Putamen (tissue), 1 donor: ENCODE results near the gene SIGLEC6.

Experiments
- DNase-seq: peaks from one replicate; pipeline ENCODE4 v3.0.0-alpha.2; 2016; ENCODE audit warnings: low spot score

Gene SIGLEC6

DNA sequence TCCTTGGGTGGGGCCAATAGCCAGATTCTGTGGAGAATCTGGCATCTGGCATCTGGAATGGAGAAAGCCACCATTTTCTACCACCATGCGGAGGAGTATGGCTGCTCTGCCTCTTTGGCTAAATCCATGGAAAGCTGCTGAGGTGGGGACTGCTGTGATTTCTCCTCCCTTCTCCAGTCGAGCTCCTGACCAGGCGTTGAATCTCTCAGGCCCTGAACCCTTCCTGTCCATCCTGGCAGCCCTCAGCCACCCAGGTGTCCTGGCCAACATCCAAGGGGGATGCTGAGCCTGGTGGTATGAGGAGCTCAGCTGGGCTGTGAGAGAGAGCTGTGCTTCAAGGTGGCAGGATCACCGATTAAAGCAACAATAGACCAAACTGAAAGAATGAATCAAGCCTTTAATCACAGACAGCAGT lies 17.4 kb upstream of the SIGLEC6 start:
- no peak for DNase-seq

DNA sequence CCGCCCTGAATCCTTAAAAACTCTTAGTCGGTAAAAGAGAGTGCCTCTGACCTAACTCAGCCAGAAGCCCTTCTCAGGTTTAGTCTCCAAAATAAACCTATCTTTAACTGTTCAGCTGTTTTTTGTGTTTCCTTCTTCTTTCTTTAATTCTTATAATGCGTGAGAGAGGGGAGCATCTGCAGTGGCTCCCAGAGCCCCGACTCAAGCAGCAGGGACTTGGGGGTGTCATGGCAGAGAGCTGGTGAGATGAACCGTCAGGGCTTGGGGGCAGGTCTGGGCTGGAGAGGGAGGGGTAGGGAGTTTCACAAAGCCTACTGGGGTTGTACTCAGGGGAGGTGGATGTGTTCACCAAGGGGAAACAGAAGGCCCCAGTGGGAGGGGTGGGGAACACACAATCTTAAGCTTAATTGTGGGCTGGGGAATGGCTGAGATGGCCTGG lies 16.8 kb upstream of the SIGLEC6 start:
- DNase-seq: no peak

DNA sequence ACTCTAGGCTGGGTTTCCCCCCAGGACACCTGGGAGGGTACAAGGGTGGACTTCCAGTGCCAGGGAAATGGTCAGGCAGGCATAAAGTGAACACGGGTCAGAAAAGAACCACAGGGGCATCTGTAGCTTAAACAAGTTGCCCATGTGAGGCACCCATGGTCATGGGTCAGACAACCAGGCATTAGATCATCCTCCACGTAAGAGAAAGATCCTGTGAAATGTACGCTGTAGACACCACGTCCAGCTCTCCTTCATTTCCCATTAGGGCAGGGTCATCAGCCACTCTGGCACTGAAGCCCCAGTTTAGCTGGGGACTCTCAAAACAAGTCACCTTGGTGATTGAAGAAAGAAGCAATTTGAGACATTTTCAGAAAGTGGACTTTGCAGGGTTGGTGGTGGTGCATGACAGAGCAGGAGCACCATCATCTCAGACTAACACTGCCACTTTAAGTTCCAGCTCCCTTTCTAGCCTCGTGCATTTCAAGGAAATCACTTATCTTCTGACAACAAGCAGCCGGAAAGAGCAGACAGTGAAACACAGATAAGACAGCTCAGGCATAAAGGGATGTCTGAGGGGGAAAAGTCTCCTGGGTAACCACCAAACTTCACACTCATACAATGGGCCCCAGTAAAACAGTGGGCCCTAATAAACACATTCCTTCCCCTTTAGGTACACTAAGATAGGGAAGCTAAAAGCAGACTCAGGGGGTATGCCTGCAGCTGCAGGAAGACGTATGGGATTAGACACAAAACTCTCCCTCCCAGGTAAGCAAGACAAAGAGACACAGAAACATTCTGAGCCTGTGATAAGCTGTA lies 16.1 kb upstream of the SIGLEC6 start:
- no peak for DNase-seq

DNA sequence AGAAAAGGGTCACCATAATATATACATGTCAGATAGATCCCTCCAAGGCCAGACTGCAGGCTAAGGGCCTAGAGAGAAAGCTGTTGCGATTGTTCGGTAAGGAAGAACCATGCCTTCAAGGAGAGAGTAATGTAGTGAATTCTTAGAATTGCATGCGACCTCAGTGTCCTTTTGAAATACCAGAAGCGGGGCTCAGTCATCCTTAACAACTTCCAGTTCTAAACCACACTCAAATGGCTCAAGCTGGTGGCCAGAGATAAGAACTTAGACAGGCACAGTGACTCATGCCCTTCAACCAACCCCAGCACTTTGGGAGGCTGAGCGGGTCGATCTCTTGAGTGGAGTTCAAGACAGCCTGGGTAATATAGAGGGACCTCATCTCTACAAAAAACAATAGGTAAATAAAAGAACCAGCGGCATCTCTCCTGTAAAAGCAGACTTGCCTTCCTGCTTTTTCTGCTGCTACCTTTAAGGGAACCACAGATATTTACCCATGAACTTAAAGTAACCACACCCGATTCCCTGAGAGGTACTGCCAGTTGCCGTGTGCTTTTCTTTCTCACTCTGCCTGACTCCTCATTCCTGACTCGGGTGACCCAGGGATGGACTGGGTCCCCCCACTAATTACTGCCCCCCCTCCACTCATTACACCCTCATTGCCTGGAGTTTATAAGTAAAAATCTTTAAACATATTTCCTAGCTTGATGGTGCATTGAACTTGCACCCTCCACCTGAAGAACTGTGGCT lies 15.4 kb upstream of the SIGLEC6 start:
- no peak for DNase-seq

DNA sequence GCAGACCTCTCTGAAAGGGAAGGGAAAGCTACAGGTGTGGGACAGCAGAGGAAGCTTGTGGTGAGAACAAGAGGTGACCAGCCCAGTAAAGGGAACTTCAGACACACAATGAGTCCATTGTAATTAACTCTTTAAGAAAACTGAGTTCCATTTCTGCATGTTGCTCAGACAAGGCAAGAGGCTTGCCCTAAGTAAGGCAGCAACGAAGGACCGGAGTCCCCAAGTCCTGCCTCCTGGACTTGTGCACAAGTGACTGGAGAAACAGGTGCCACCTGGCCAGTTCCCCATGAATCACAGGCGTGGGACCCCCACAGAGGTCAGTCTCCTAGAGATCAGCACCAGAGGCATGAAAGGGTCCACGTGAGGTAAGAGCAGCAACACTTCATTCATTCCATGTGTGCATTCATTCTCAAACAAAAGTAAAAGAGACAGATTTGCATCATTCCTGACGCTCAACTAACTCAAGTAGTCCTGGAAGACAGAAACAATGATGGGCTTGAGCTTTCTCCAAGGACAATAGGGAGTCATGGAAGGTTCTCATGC lies 14.7 kb upstream of the SIGLEC6 start:
- DNase-seq: no peak

DNA sequence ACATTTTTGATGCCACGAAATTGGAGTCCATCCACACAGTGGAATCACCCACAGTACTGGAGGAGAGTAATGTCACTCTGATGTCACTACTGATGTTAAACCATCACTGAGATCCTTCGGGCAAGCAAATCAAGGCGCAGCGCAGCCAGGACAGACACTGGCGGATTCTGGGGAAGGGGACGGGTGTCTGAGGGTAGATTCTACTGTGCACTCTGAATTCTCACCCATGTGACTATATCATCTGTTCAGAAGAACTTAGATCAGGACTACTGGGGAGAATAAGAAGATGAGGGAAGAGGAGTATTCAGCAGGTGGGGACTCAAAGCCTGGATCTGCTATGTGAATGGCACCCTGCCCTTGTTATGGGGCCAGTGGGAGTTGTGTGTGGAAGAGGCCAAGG lies 12.6 kb upstream of the SIGLEC6 start:
- no peak for DNase-seq

DNA sequence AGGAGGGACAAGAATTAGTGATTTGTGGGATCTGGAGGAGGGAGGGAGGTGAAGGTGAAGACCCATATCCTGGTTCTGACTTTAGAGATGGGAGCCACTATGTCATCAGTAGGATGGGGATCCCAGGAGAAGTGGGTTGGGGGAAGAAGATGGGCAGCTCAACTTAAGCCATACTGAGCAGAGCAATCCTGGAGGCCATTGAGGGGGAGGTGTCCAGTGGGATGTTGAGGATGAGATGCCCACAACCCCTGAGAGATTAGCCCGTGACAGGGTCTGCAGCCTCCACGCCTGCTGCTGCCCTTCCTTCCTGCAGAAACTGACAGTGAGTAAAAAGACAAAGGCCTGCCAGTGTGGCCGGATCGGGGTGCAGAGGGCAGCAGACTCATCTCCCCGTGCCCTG lies 11.2 kb upstream of the SIGLEC6 start:
- DNase-seq: no peak

DNA sequence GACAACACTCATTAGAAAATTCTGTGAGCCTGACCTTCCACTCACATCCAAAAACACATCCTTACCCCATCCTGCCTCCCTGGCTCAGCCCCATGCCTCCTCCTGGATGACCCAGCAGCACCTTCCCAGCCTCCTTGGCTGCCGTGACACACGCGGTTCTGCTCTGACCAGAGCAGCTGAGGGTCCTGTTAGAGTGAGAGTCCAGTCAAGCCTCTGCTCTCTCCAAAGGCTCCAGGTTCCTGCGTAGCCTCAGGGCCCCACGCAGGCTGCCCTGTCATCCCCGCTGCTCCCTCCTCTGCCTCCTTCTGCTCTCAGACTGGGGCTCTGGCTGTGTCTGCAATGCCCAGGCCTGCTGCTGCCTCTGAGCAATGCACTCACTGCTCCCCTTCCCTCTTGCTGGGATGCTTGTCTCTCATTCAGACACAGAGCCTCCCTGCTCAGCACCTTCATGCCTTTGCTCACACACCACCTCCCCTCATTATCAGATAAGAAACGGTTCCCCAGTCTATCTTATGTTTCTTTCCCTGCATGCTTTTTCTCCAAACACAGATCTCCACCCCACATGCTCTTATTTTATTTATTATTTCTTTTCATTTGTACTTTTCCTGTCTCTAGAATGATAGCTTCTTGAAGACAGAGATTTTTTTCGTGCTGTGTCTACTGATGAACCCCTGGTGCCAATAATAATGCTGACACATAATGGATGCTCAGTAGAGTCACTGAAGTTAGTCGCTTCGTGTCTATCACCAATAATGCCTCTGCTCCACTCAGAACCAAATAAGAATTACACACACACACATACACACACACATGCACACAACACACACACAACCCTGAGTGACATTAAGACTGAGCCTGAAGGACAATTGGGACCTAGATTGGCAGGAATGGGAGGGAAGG lies 10.2 kb upstream of the SIGLEC6 start:
- no peak for DNase-seq

DNA sequence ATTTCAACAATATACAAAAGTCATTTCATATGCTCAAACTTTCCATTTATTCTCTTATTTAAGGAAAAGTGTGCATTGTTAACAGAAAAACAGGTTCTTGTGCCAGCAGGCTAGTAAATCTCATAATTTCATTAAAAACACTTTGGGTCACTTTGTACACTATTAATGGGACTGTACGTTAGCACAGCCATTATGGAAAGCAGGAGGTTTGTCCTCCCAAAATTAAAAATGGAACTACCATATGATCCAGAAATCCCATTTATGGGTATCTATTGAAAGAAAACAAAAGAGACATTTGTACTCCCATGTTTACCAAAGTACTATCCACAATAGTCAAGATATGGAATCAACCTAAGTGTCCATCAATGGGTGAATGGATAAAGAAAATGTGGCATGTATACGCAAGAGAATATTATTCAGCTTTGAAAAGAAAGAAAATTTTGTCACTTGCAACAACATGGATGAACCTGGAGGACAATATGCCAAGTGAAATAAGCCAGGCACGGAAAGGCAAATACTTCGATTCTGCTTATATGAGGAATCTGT lies 8.4 kb upstream of the SIGLEC6 start:
- no peak for DNase-seq

DNA sequence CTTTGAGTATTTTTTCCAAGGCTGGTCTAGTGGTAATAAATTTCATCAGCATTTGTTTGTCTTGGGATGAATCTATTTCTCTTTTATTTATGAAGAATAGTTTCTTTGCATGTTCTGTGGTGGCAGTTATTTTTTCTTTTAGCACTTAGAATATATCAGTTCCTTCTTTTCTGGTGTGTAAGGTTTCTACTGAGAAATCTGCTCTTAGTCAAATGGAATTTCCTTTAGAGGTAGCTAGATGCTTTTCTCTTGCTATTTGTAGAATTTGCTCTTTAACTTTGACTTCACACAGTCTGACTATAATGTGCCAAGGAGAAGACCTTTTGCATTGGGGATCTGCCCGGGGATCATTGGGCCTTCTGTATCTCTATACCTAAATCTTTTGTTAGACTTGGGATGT lies 4.1 kb upstream of the SIGLEC6 start:
- DNase-seq: no peak

DNA sequence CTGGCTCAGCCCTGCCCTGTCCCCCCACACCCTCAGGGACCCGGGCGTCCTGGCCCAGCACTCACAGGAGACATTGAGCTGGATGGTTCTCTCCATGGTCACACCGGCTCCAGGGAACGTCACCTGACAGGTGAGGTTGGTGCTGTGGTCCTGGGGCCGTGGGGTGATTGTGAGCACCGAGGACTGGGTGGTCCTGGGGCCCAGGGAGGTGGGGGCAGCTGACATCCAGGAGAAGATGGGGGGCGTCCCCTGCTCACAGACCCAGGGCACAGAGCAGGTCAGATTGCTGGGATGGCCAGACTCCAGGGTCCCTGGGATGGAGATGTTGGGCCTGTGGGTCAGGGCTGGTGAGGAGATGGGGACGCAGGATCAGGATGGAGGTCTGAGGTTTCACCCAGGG lies 854 bp downstream of the SIGLEC6 start:
- DNase-seq: no peak

DNA sequence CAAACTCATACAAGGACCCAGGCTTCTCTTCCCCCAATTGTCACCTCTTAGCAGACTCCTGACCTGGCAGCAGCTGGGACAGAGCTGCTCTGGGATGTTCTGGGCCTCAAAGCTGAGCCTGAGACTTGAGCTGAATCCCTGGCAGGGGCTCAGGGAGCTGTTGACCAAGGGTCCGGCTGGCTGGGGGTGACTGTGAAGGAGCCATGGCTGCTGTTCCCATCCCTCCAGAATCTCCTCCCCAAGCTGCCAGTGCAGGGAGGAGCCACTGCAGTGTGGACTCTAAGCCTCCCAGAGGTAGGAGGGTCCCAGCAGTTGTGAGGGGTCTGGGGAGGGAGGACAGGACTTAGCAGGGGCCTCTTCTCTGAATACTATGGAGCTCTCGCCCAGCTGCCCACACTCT lies 2.2 kb downstream of the SIGLEC6 start:
- no peak for DNase-seq

DNA sequence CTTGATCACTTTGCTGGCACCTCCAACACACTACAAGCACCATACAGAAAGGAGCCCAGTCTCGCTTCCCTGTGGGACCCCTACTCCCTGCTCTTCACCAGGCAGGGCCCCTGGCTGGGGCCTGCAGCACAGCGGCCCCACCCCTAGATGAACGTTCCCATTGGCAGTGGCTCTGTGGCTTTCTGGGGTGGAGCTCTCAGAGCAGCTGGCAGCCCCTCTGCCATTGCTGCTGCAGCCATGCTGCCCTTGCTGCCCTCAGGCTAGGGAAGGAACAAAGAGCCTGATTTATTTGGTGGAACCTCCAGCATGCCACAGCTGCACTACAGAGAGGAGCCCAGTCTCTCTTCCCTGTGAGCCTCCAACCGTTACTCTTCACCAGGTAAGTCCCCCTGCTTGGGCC lies 5.8 kb downstream of the SIGLEC6 start:
- no peak for DNase-seq

DNA sequence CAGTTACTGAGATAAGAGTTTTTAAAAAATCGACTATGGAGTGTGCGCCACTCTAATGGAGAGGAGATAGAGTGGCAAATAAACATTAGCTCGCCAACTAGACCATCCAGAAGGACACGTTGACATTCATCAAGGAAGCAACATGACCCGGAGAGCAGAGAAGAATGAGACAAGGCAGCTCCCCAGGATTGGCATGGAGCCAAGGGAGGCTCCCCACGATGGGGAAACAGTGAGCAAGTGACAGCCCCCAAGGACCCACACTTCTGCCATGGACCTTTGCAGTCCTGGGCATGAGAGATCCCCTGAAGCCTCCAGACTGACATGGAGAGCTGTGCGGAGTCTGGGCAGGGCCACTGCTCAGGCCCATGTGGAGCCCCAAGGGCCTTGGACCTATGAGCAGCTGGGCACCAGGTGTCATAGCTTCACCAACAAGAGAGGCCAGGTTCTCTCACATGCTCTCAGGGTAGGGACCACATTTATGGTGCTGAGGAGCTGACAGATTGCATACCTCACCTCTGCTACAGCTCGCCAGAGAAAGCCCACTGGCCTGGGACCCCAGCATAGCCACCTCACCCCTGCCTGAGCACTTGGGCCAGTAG lies 6.7 kb downstream of the SIGLEC6 start:
- no peak for DNase-seq

DNA sequence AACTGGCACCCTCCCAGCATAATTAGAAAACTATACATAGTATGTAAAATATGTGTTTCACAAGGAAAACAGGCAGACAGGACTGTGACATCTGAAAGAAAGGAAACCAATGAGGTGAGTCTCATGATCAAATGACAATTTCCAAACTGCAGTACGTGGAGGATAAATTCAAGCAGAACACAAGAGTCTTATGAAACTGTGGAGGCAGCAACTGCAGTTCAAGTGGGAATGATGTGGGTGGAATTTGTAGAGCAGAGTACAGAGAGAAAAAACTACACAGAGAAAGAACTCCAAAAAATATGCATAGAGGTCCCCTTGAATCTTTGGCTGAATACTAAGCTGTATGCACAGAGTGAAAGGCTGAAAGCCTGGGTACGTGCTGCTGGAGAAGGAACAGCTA lies 9.7 kb downstream of the SIGLEC6 start:
- DNase-seq: peak; percentile 78

DNA sequence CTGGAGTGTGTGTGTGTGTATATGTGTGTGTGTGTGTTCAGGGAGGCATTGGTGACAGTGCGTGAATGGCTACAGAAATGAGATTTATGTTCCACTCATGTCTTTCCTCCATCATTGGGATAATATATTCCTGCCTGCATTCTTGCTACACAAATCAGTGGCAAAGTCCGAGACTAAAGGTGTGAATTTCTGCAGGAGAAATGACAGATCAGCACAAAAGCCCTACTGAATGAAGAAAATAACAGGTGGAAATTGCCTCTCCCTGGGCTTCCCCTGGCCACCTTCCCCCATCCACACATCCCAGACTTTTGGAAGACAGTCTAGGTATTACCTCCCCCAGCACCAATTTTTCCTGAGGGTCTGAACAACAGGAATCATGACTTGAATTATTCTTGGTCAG lies 10.1 kb downstream of the SIGLEC6 start:
- DNase-seq: no peak

DNA sequence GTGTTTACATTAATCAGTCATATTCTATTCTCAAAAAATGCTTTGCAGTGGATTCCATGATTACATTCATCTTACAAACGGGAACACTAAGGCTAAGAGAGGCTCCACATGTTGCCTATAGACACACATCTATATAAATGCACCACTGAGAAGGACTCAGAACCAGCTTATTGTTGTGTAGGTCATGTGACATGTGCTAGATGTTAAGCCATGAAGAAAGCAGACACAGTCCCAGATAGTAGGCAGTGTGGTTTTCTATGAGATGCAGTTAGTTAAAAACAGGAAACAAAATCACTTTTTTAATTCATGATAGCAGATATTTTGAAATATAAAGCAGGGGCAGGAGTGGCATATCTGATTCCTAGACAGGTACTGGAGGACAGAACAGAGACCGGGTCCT lies 10.7 kb downstream of the SIGLEC6 start:
- DNase-seq: no peak

DNA sequence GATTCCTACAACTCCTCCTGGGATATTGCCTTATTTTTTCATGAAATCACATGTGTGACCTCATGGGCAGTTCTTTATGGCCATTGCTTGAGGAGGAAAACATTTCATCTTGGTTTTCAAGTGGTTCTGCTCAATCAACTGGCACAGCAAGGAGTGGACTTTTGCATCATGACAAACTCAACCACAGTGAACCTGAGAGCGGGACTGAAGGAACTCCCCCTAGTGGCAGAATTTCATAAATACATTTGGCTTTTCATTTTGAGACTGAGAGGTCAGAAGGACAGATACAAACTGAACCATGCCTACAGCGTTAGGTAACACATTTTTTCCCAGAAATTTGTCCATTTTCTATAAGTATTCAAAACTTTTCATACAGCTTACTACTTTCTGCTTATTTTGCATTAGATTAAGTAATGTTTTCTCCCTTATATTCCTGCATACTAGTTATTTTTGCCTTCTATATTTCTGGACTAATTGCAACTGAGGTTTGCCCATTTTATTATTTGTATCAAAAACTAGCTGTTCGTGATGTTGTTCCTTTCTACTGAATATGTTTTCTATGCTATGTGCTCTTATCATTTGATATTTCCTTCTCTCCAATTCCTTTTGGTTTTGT lies 16.5 kb downstream of the SIGLEC6 start:
- DNase-seq: peak; percentile 22

DNA sequence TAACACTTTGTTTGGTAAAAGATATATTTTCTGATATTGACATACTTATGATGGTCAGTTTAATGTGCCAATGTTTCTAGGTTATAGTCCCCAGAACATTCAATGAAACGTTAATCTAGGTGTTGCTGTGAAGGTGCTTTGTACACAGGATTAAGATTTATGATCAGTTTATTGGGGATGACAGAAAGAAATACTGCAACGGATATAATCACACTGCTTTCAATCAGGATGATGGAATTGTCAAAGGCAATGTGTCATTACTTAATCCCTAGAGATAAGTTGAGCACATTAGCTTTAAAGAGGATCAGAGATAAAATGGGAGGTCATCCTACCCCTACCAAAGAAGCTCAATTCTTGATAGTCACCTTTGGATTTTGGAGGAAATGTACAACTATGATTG lies 17.5 kb downstream of the SIGLEC6 start:
- DNase-seq: no peak

DNA sequence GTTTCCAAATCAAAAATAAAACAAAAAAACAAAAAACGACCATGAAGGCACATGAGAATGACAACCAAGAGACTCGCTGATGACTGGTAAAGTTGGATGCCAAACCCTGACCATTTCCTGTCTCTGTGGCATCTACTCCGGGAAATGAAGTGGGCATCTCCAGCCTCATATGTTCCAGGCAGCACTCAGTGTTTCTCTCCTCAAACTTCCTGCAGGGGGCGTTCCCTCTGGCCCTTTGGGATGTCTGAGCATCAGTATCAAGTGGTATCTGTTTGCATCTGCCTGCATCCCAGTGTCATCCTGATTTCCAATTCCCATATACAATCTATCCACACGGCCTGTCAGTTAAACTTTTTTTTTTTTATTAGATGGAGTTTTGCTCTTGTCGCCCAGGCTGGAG lies 20.1 kb downstream of the SIGLEC6 start:
- no peak for DNase-seq
